HepG2 (cell line): ENCODE data around the gene ANKRD11. TPM values are rescaled to one million over a fixed set of nuclear protein-coding genes. Genes with fewer than 3 reads are reported as not detected.
A peak's percentile ranks its signal among the peaks of the same experiment; 100 is the strongest.

Source experiments
- ADNP ChIP-seq: sonication (generic); formaldehyde crosslinking; IDR thresholded peaks from 2 replicates; pipeline ENCODE4 v1.4.0; 2020; ENCODE audit warnings: missing genetic modification reagents
- AGO2 ChIP-seq: fragments of 200-400 bp; formaldehyde crosslinking; optimal IDR thresholded peaks from 2 replicates; pipeline ENCODE3; 2017; ENCODE audit warnings: mild to moderate bottlenecking, low read depth, low read length, moderate library complexity
- GABPB1 ChIP-seq: IDR thresholded peaks from 2 replicates; pipeline ENCODE4 v1.6.1; 2016; ENCODE audit warnings: mild to moderate bottlenecking, missing genetic modification reagents, moderate library complexity, missing compliant biosample characterization
- KAT8 ChIP-seq: IDR thresholded peaks from 2 replicates; pipeline ENCODE4 v1.6.1; 2016; ENCODE audit warnings: missing genetic modification reagents, missing compliant biosample characterization
- KLF6 ChIP-seq: IDR thresholded peaks from 2 replicates; pipeline ENCODE4 v1.8.0; 2016; ENCODE audit warnings: missing biosample characterization, missing genetic modification reagents
- NFKBIZ ChIP-seq: IDR thresholded peaks from 2 replicates; pipeline ENCODE4 v1.6.1; 2018; ENCODE audit warnings: missing genetic modification reagents, missing compliant biosample characterization
- NR2C2 ChIP-seq: sonication (generic); formaldehyde crosslinking; IDR thresholded peaks from 2 replicates; pipeline ENCODE4 v1.4.0; 2020; ENCODE audit warnings: missing genetic modification reagents, mild to moderate bottlenecking, moderate library complexity, borderline replicate concordance
- NR2F6 ChIP-seq, 2 experiments: IDR thresholded peaks; 2 replicates each; pipeline ENCODE4 v1.6.1; 2016; ENCODE audit warnings: antibody characterized with exemption in 1 of 2, mild to moderate bottlenecking in 1 of 2
- PITX1 ChIP-seq: sonication (generic); formaldehyde crosslinking; IDR thresholded peaks from 2 replicates; pipeline ENCODE4 v1.5.1; 2020; ENCODE audit warnings: mild to moderate bottlenecking, missing genetic modification reagents
- RBM22 ChIP-seq: fragments of 200-400 bp; formaldehyde crosslinking; optimal IDR thresholded peaks from 2 replicates; pipeline ENCODE3; 2017; ENCODE audit warnings: mild to moderate bottlenecking, low read length, moderate library complexity
- RFXANK ChIP-seq: IDR thresholded peaks from 2 replicates; pipeline ENCODE4 v1.6.1; 2016
- YEATS4 ChIP-seq: sonication (generic); formaldehyde crosslinking; IDR thresholded peaks from 2 replicates; pipeline ENCODE4 v1.4.0; 2020; ENCODE audit warnings: missing genetic modification reagents, borderline replicate concordance
- ZMYM3 ChIP-seq: sonication (generic); formaldehyde crosslinking; IDR thresholded peaks from 2 replicates; pipeline ENCODE4 v1.5.1; 2020; ENCODE audit warnings: mild to moderate bottlenecking, missing genetic modification reagents
- ZNF607 ChIP-seq: sonication (generic); formaldehyde crosslinking; IDR thresholded peaks from 2 replicates; pipeline ENCODE4 v1.5.1; 2020; ENCODE audit warnings: missing genetic modification reagents, mild to moderate bottlenecking, borderline replicate concordance
- ZSCAN20 ChIP-seq: sonication (generic); formaldehyde crosslinking; IDR thresholded peaks from 2 replicates; pipeline ENCODE4 v1.4.0; 2020; ENCODE audit warnings: missing genetic modification reagents, mild to moderate bottlenecking, borderline replicate concordance
- ZSCAN29 ChIP-seq: sonication (generic); formaldehyde crosslinking; conservative IDR thresholded peaks from 2 replicates; pipeline ENCODE4 v1.4.0; 2020; ENCODE audit warnings: mild to moderate bottlenecking, missing genetic modification reagents
- polyA plus RNA-seq, 8 experiments: library from polyadenylated mRNA; depleted of rRNA in 3 of 8; stranded (reverse) in 7 of 8; unstranded in 1 of 8; fragments of >200 nt; fragmentation: Illumina TruSeq in 4 of 8; extraction: Trizol in 4 of 8; gene quantifications; 2 replicates each; pipeline versions ENCODE4 v1.2.1 to v1.2.3, GENCODE V29; 2011 to 2016; ENCODE audit warnings: low read depth in 4 of 8, missing spikeins in 1 of 8, mixed read lengths in 1 of 8; ENCODE audit not compliant: insufficient read depth in 1 of 8
- total RNA-seq, 5 experiments: library from RNA; depleted of rRNA; stranded (reverse); fragments of >200 nt; fragmentation: Illumina TruSeq; extraction: Trizol; gene quantifications; 2 replicates each; pipeline ENCODE4 v1.2.3, GENCODE V29; 2016; ENCODE audit warnings: low read depth in 1 of 5
- TF ChIP-seq, protein P1 (sequence below): sonication (generic); formaldehyde crosslinking; IDR thresholded peaks from 2 replicates; pipeline ENCODE4 v1.5.0; 2020; ENCODE audit warnings: mild to moderate bottlenecking, missing genetic modification reagents, borderline replicate concordance
- TF ChIP-seq, protein P2 (sequence below): sonication (generic); formaldehyde crosslinking; IDR thresholded peaks from 2 replicates; pipeline ENCODE4 v1.4.0; 2020; ENCODE audit warnings: missing genetic modification reagents
- TF ChIP-seq, protein P3 (sequence below): sonication (generic); formaldehyde crosslinking; IDR thresholded peaks from 2 replicates; pipeline ENCODE4 v1.8.0; 2022; ENCODE audit warnings: mild to moderate bottlenecking, missing genetic modification reagents, moderate library complexity
- TF ChIP-seq, protein P4 (sequence below): IDR thresholded peaks from 2 replicates; pipeline ENCODE4 v1.6.1; 2016
- TF ChIP-seq, protein P5 (sequence below): sonication (generic); formaldehyde crosslinking; IDR thresholded peaks from 2 replicates; pipeline ENCODE4 v1.4.0; 2020; ENCODE audit warnings: missing genetic modification reagents, mild to moderate bottlenecking, borderline replicate concordance

The ANKRD11 gene
- total and polyA plus RNA-seq, 2 of the 13 experiments (the other 11 are each of a cell fraction or from before 2014, with no cell fraction given) = 21.4 to 38.4 TPM

DNA sequence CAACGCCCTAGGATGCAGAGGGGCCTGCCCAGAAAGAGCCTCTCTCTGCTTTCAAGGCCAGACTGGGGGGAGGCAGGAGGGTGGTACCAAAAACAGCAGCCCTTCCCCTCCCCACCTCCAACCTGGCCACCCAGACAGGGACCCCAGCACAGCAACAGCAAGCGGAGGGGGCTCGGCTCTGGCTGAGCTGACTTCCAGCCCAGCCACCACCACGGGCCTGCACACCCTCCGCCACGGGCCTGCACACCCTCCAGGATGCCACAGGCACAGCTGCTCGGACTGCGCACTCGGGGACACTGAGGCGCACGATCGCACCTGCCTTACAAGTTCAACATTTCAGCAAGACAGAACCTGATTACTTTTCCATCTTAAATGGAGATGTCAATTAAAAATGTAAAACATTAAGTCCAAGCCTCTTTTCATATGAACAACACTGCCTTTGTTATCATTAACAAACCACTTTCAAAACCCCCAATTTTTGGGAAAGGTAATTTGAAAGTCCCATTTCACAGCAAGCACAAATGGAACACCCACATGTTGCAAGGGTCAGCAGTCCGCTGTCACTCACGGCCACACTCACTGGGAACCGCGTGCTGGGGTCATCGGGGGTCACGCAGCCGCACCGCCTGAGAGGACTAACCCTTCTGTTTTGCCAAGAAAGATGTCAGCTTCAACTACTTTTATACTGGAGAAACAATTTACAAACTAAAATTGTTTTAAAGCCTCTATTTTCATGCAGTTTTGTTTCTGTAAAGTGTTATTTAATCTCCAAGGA lies 76.4 kb downstream of the ANKRD11 start (continued):
- TF ChIP-seq, protein P1, sequence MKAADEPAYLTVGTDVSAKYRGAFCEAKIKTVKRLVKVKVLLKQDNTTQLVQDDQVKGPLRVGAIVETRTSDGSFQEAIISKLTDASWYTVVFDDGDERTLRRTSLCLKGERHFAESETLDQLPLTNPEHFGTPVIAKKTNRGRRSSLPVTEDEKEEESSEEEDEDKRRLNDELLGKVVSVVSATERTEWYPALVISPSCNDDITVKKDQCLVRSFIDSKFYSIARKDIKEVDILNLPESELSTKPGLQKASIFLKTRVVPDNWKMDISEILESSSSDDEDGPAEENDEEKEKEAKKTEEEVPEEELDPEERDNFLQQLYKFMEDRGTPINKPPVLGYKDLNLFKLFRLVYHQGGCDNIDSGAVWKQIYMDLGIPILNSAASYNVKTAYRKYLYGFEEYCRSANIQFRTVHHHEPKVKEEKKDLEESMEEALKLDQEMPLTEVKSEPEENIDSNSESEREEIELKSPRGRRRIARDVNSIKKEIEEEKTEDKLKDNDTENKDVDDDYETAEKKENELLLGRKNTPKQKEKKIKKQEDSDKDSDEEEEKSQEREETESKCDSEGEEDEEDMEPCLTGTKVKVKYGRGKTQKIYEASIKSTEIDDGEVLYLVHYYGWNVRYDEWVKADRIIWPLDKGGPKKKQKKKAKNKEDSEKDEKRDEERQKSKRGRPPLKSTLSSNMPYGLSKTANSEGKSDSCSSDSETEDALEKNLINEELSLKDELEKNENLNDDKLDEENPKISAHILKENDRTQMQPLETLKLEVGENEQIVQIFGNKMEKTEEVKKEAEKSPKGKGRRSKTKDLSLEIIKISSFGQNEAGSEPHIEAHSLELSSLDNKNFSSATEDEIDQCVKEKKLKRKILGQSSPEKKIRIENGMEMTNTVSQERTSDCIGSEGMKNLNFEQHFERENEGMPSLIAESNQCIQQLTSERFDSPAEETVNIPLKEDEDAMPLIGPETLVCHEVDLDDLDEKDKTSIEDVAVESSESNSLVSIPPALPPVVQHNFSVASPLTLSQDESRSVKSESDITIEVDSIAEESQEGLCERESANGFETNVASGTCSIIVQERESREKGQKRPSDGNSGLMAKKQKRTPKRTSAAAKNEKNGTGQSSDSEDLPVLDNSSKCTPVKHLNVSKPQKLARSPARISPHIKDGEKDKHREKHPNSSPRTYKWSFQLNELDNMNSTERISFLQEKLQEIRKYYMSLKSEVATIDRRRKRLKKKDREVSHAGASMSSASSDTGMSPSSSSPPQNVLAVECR = peak; percentile 55; the same call in 1 of the 2 replicates
- TF ChIP-seq ZSCAN20 (no peak), NR2C2 (peak; percentile 61; the same call in 1 of the 2 replicates), GABPB1 (0 out of 2 replicates have a peak, but pooled peaks have one; percentile 26), KAT8 (CRISPR knock-in tag) (no peak), ZNF607 (CRISPR knock-in tag) (no peak), ZMYM3 (CRISPR knock-in tag) (no peak), RBM22 (peak; percentile 93), NFKBIZ (CRISPR knock-in tag) (no peak), PITX1 (no peak), KLF6 (CRISPR knock-in tag) (no peak), ADNP (CRISPR knock-in tag) (no peak), RFXANK (CRISPR knock-in tag) (no peak), YEATS4 (CRISPR knock-in tag) (no peak), NR2F6 (IDR thresholded peaks at IDR 0.05) (peak; percentile 82), NR2F6 (CRISPR knock-in tag; IDR thresholded peaks at IDR 0.05) (peak; percentile 68; the same call in 1 of the 2 replicates), AGO2 (peak; percentile 81), ZSCAN29 (CRISPR knock-in tag) (no peak)
- TF ChIP-seq, protein P2, sequence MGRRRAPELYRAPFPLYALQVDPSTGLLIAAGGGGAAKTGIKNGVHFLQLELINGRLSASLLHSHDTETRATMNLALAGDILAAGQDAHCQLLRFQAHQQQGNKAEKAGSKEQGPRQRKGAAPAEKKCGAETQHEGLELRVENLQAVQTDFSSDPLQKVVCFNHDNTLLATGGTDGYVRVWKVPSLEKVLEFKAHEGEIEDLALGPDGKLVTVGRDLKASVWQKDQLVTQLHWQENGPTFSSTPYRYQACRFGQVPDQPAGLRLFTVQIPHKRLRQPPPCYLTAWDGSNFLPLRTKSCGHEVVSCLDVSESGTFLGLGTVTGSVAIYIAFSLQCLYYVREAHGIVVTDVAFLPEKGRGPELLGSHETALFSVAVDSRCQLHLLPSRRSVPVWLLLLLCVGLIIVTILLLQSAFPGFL (CRISPR knock-in tag) = no peak
- TF ChIP-seq, protein P3, sequence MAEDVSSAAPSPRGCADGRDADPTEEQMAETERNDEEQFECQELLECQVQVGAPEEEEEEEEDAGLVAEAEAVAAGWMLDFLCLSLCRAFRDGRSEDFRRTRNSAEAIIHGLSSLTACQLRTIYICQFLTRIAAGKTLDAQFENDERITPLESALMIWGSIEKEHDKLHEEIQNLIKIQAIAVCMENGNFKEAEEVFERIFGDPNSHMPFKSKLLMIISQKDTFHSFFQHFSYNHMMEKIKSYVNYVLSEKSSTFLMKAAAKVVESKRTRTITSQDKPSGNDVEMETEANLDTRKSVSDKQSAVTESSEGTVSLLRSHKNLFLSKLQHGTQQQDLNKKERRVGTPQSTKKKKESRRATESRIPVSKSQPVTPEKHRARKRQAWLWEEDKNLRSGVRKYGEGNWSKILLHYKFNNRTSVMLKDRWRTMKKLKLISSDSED (CRISPR knock-in tag) = no peak
- TF ChIP-seq, protein P4, sequence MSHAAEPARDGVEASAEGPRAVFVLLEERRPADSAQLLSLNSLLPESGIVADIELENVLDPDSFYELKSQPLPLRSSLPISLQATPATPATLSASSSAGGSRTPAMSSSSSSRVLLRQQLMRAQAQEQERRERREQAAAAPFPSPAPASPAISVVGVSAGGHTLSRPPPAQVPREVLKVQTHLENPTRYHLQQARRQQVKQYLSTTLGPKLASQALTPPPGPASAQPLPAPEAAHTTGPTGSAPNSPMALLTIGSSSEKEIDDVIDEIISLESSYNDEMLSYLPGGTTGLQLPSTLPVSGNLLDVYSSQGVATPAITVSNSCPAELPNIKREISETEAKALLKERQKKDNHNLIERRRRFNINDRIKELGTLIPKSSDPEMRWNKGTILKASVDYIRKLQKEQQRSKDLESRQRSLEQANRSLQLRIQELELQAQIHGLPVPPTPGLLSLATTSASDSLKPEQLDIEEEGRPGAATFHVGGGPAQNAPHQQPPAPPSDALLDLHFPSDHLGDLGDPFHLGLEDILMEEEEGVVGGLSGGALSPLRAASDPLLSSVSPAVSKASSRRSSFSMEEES (CRISPR knock-in tag) = no peak
- TF ChIP-seq, protein P5, sequence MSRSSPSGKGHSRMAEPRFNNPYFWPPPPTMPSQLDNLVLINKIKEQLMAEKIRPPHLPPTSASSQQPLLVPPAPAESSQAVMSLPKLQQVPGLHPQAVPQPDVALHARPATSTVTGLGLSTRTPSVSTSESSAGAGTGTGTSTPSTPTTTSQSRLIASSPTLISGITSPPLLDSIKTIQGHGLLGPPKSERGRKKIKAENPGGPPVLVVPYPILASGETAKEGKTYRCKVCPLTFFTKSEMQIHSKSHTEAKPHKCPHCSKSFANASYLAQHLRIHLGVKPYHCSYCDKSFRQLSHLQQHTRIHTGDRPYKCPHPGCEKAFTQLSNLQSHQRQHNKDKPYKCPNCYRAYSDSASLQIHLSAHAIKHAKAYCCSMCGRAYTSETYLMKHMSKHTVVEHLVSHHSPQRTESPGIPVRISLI (CRISPR knock-in tag) = no peak
